ENCODE results near the gene ISM1.

Gene ISM1

GRCh38 chr20:13267231-13267630, 46.2 kb downstream of the ISM1 start:
- H3K9me3 ChIP-seq (ENCODE audit: control extremely low read depth in 1 of 5, control insufficient read depth in 4 of 5, insufficient read depth in 2 of 5, low read depth in 1 of 5, low read length in 4 of 5) = no peaks in the 10 kb centered on the region
- DNase-seq = no peak
- ChIA-PET POLR2A (no interaction called here), CTCF (no interaction called here)
- H3K27ac ChIP-seq (ENCODE audit: insufficient read depth in 1 of 2, low read depth in 1 of 2, low read length in 2 of 2, poor library complexity in 1 of 2, severe bottlenecking in 2 of 2) = no peak overlapping the region
- peaks cover 0 to 3% (median 0%) of the 10 kb centered on the region in 5 experiments for H3K27me3 ChIP-seq (replicated peaks in 2 of 5; ENCODE audit: control insufficient read depth in 4 of 5, insufficient read depth in 5 of 5, low read length in 4 of 5)
- H3K4me3 ChIP-seq (ENCODE audit: control insufficient read depth in 1 of 7, extremely low read depth in 1 of 7, insufficient read depth in 4 of 7, low read depth in 2 of 7, low read length in 6 of 7) = no peak overlapping the region
- peaks cover 0 to 19% (median 0%) of the 10 kb centered on the region in 4 experiments for H3K4me1 ChIP-seq (ENCODE audit: control extremely low read depth in 1 of 4, control insufficient read depth in 4 of 4, insufficient read depth in 4 of 4, low read length in 3 of 4)
- no peaks in the 10 kb centered on the region for H3K36me3 ChIP-seq (ENCODE audit: control insufficient read depth in 4 of 4, insufficient read depth in 4 of 4, low read length in 3 of 4)
- 90% methylated on average over 6 of the region's 7 CpGs for WGBS (ENCODE audit: insufficient coverage)

DNA sequence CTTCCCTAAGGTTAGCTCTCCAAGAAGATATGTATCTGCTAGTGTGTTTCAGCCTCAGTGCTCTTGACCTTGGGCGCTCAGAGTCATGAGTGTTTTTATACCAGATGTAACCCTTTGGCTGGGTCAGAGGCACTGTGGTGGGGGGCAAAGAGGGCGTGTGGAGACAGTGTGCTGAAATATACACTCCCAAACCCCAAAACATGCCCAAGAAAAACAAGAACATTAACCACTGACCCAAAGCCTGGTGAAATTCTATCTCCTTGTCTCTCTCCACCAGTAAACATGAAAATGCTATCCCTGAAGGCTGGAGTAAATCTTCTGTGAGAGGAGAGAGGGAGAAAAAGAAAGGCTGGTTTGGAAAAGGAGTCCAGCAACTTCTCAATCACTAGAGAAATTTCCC, 47.9 kb downstream of the ISM1 start:
- DNase-seq = no peak
- H3K4me3 ChIP-seq (ENCODE audit: control insufficient read depth in 1 of 7, extremely low read depth in 1 of 7, insufficient read depth in 4 of 7, low read depth in 2 of 7, low read length in 6 of 7) = no peak overlapping the region
- peaks cover 0 to 3% (median 0%) of the 10 kb centered on the region in 4 experiments for H3K4me1 ChIP-seq (ENCODE audit: control extremely low read depth in 1 of 4, control insufficient read depth in 4 of 4, insufficient read depth in 4 of 4, low read length in 3 of 4)
- 83% methylated on average over 1 of the region's 2 CpGs for whole genome bisulfite sequencing (ENCODE audit: insufficient coverage)
- no peaks in the 10 kb centered on the region for H3K36me3 ChIP-seq (ENCODE audit: control insufficient read depth in 4 of 4, insufficient read depth in 4 of 4, low read length in 3 of 4)
- no peak overlapping the region for H3K27ac ChIP-seq (ENCODE audit: insufficient read depth in 1 of 2, low read depth in 1 of 2, low read length in 2 of 2, poor library complexity in 1 of 2, severe bottlenecking in 2 of 2)
- CTCF ChIA-PET = interaction anchor here (1.0 to 1.4 kb wide), 2 partner anchors 34 to 150 kb away, joined by 3 to 4 read pairs; no protein-coding TSS in a partner anchor
- POLR2A ChIA-PET = no interaction called here
- H3K9me3 ChIP-seq (ENCODE audit: control extremely low read depth in 1 of 5, control insufficient read depth in 4 of 5, insufficient read depth in 2 of 5, low read depth in 1 of 5, low read length in 4 of 5) = no peaks in the 10 kb centered on the region
- peaks cover 0 to 3% (median 0%) of the 10 kb centered on the region in 5 experiments for H3K27me3 ChIP-seq (replicated peaks in 2 of 5; ENCODE audit: control insufficient read depth in 4 of 5, insufficient read depth in 5 of 5, low read length in 4 of 5)

GRCh38 chr20:13270211-13270610, 49.1 kb downstream of the ISM1 start:
- no peaks in the 10 kb centered on the region for H3K9me3 ChIP-seq (ENCODE audit: control extremely low read depth in 1 of 5, control insufficient read depth in 4 of 5, insufficient read depth in 2 of 5, low read depth in 1 of 5, low read length in 4 of 5)
- H3K4me1 ChIP-seq (ENCODE audit: control extremely low read depth in 1 of 4, control insufficient read depth in 4 of 4, insufficient read depth in 4 of 4, low read length in 3 of 4) = peaks cover 0 to 2% (median under 1%) of the 10 kb centered on the region in 4 experiments
- no peaks in the 10 kb centered on the region for H3K36me3 ChIP-seq (ENCODE audit: control insufficient read depth in 4 of 4, insufficient read depth in 4 of 4, low read length in 3 of 4)
- ChIA-PET POLR2A (no interaction called here), CTCF (interaction anchor here (1.4 kb wide), 1 partner anchor 155 kb away, joined by 3 read pairs; no protein-coding TSS in a partner anchor)
- H3K4me3 ChIP-seq (ENCODE audit: control insufficient read depth in 1 of 7, extremely low read depth in 1 of 7, insufficient read depth in 4 of 7, low read depth in 2 of 7, low read length in 6 of 7) = no peak overlapping the region
- no CpG with 5 or more reads among the region's 1 CpG for WGBS (ENCODE audit: insufficient coverage)
- no peak overlapping the region for H3K27ac ChIP-seq (ENCODE audit: insufficient read depth in 1 of 2, low read depth in 1 of 2, low read length in 2 of 2, poor library complexity in 1 of 2, severe bottlenecking in 2 of 2)
- DNase-seq = no peak
- peaks cover 0 to 3% (median 0%) of the 10 kb centered on the region in 5 experiments for H3K27me3 ChIP-seq (replicated peaks in 2 of 5; ENCODE audit: control insufficient read depth in 4 of 5, insufficient read depth in 5 of 5, low read length in 4 of 5)

GRCh38 chr20:13271098-13271497, 50.0 kb downstream of the ISM1 start:
- no CpG with 5 or more reads among the region's 3 CpGs for WGBS (ENCODE audit: insufficient coverage)

GRCh38 chr20:13271977-13272975, 51.2 kb downstream of the ISM1 start:
- no peaks in the 10 kb centered on the region for H3K36me3 ChIP-seq (ENCODE audit: control insufficient read depth in 4 of 4, insufficient read depth in 4 of 4, low read length in 3 of 4)
- 98% methylated on average over 5 of the region's 10 CpGs for WGBS (ENCODE audit: insufficient coverage)
- no peaks in the 10 kb centered on the region for H3K9me3 ChIP-seq (ENCODE audit: control extremely low read depth in 1 of 5, control insufficient read depth in 4 of 5, insufficient read depth in 2 of 5, low read depth in 1 of 5, low read length in 4 of 5)
- no peak for DNase-seq
- H3K27ac ChIP-seq (ENCODE audit: insufficient read depth in 1 of 2, low read depth in 1 of 2, low read length in 2 of 2, poor library complexity in 1 of 2, severe bottlenecking in 2 of 2) = no peak overlapping the region
- no peak overlapping the region for H3K4me3 ChIP-seq (ENCODE audit: control insufficient read depth in 1 of 7, extremely low read depth in 1 of 7, insufficient read depth in 4 of 7, low read depth in 2 of 7, low read length in 6 of 7)
- peaks cover 0 to 2% (median under 1%) of the 10 kb centered on the region in 4 experiments for H3K4me1 ChIP-seq (ENCODE audit: control extremely low read depth in 1 of 4, control insufficient read depth in 4 of 4, insufficient read depth in 4 of 4, low read length in 3 of 4)
- H3K27me3 ChIP-seq (replicated peaks in 2 of 5; ENCODE audit: control insufficient read depth in 4 of 5, insufficient read depth in 5 of 5, low read length in 4 of 5) = peaks cover 0 to 3% (median 0%) of the 10 kb centered on the region in 5 experiments
- ChIA-PET CTCF (interaction anchor here (2.7 kb wide), 1 partner anchor 11 kb away, joined by 10 read pairs; no protein-coding TSS in a partner anchor), POLR2A (no interaction called here)

More at GRCh38 chr20:13271098-13271497, 50.0 kb downstream of the ISM1 start:
- DNase-seq = no peak
- POLR2A ChIA-PET = no interaction called here
- Histone ChIP-seq H3K36me3 (ENCODE audit: control insufficient read depth in 4 of 4, insufficient read depth in 4 of 4, low read length in 3 of 4) (no peaks in the 10 kb centered on the region), H3K27me3 (replicated peaks in 2 of 5; ENCODE audit: control insufficient read depth in 4 of 5, insufficient read depth in 5 of 5, low read length in 4 of 5) (peaks cover 0 to 3% (median 0%) of the 10 kb centered on the region in 5 experiments), H3K4me1 (ENCODE audit: control extremely low read depth in 1 of 4, control insufficient read depth in 4 of 4, insufficient read depth in 4 of 4, low read length in 3 of 4) (peaks cover 0 to 2% (median under 1%) of the 10 kb centered on the region in 4 experiments), H3K4me3 (ENCODE audit: control insufficient read depth in 1 of 7, extremely low read depth in 1 of 7, insufficient read depth in 4 of 7, low read depth in 2 of 7, low read length in 6 of 7) (no peak overlapping the region), H3K9me3 (ENCODE audit: control extremely low read depth in 1 of 5, control insufficient read depth in 4 of 5, insufficient read depth in 2 of 5, low read depth in 1 of 5, low read length in 4 of 5) (no peaks in the 10 kb centered on the region), H3K27ac (ENCODE audit: insufficient read depth in 1 of 2, low read depth in 1 of 2, low read length in 2 of 2, poor library complexity in 1 of 2, severe bottlenecking in 2 of 2) (no peak overlapping the region)
- CTCF ChIA-PET = interaction anchor here (2.7 kb wide), 1 partner anchor 10 kb away, joined by 10 read pairs; no protein-coding TSS in a partner anchor

- peaks cover 0 to 2% (median under 1%) of the 10 kb centered on the region in 4 experiments for H3K4me1 ChIP-seq (ENCODE audit: control extremely low read depth in 1 of 4, control insufficient read depth in 4 of 4, insufficient read depth in 4 of 4, low read length in 3 of 4)
- ChIA-PET CTCF (interaction anchor here (1.5 kb wide), 1 partner anchor 9 kb away, joined by 3 read pairs; no protein-coding TSS in a partner anchor), POLR2A (no interaction called here)
- WGBS (ENCODE audit: insufficient coverage) = 81% methylated on average over 6 of the region's 18 CpGs
- H3K27me3 ChIP-seq (replicated peaks in 2 of 5; ENCODE audit: control insufficient read depth in 4 of 5, insufficient read depth in 5 of 5, low read length in 4 of 5) = peaks cover 0 to 3% (median 0%) of the 10 kb centered on the region in 5 experiments
- no peak overlapping the region for H3K4me3 ChIP-seq (ENCODE audit: control insufficient read depth in 1 of 7, extremely low read depth in 1 of 7, insufficient read depth in 4 of 7, low read depth in 2 of 7, low read length in 6 of 7)
- no peaks in the 10 kb centered on the region for H3K36me3 ChIP-seq (ENCODE audit: control insufficient read depth in 4 of 4, insufficient read depth in 4 of 4, low read length in 3 of 4)
- H3K27ac ChIP-seq (ENCODE audit: insufficient read depth in 1 of 2, low read depth in 1 of 2, low read length in 2 of 2, poor library complexity in 1 of 2, severe bottlenecking in 2 of 2) = no peak overlapping the region
- no peak for DNase-seq
- no peaks in the 10 kb centered on the region for H3K9me3 ChIP-seq (ENCODE audit: control extremely low read depth in 1 of 5, control insufficient read depth in 4 of 5, insufficient read depth in 2 of 5, low read depth in 1 of 5, low read length in 4 of 5)
Measured at GRCh38 chr20:13274275-13274861, 53.3 kb downstream of the ISM1 start.
